ENCODE measurements around the gene SVOPL.

SVOPL gene

DNA sequence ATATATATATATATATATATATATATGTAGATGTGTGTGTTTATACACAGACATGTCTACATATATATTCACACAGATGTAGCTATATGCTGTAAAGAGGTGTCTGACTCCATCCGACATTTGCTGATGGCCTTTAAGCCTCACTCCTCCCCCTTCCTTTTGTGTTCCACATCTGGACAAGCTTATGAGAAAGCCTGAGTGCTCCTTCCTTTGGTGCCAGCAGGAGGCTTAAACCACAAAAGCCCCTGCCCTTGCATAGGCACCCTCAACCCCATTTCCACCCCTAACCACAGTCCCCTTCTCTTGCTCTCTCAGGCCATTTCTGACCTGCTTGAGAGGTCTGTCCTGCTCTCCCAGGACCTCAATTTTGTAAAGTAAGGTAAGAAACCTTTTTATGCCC, 98.7 kb downstream of the SVOPL start:
- DNase-seq: no peak

DNA sequence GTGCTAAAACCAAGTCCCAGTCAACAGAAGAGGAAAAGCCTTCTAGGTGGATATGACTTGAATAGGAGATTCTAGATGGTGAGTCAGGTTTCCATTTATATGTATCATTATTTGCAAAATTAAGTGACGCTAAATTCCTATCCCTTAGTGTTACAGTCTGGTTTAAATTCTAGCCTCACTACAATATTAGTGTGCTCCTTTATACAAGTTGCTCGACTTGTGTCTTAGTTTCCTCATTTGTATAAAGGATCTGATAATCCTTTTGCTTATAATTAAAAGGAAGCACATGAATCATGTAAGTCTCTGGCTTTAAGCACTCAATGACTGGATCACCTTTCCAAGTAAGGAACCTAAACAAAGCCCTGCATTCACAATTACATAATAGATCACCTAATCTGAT, 105.7 kb downstream of the SVOPL start:
- no peak for DNase-seq

DNA sequence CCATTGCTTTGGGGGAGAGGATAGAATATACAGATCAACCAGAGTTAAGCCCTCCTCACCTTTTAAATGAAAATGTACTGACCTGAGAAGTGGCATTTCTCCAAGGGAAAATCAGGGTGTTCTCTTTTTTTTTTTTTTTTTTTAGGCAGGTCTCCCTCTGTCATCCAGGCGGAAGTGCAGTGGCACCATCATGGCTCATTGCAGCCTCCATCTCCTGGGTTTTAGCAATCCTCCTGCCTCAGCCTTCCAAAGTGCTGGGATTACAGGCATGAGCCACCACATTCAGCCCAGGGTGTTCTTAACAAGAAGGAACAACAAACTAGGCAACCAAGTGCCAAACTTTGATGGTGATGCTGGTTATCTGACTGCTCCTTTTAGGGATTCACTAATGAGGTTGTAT, 111.0 kb downstream of the SVOPL start:
- no peak for DNase-seq

DNA sequence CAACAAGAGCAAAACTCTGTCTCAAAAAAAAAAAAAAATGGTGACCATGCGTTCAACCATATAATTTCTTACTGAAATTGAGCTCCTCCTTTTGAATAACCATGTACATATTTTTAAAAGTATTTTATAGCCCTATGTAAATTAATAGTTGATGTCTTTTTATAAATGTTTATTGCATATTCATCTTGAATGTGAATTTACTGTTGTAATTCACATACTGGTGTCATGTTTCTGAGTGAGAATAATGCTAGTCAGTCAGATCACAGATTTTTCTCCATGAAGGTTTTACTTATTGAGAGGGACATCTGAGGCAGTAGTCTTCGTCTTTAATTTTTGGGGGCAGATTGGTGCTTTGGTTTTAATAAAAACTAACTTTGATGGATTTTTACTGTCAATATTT, 112.2 kb downstream of the SVOPL start:
- no peak for DNase-seq

DNA sequence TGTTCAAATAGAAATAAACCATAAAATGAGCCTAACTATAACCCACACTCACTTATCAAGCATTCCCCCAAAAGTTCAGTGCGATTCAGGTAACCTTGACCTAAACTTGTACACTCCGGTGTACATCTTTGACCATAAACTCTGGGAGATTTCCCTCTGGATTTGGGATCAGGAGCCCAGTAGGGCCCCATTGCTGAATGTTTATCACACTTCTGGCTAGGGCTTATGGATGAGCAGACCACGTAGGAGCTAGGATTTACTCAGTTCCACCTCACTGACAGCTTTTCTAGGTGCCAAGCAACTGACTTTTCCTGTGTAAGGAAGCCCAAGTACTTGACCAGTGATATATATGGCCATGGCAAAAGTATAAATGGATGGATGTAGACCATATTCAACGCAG, 113.7 kb downstream of the SVOPL start:
- DNase-seq: no peak

DNA sequence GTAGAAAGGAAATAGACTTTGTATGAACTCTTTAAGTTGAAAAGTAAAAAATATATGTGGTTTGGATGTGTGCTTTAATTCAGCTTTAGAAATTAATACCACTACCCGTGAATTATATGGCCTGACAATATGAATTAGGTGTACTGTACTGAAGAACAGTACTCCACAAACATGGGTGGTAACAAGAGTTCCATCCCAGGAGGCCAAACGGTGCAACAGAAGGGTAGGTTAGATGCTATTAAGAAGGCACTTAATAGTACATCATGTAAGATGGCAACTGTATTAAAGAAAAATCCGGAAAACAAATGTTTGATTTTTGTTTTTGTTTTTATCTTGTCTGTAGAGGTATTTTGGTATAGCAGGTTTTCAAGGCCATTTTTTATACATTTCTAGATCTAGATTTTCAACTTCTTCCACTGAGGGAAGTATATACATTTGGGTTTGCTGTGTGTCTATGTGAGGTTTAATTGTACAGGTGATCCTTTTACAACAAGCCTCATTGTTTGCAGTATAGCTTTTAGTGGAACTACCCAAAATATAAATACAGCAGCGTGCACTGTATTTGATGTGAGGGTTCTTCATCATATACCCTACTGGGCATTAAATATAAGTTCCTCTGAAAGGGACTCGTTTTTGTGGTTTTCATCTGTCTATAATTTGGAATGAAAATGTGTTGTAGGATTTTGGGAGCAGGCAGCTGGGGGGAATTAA, 115.7 kb downstream of the SVOPL start:
- DNase-seq: no peak

DNA sequence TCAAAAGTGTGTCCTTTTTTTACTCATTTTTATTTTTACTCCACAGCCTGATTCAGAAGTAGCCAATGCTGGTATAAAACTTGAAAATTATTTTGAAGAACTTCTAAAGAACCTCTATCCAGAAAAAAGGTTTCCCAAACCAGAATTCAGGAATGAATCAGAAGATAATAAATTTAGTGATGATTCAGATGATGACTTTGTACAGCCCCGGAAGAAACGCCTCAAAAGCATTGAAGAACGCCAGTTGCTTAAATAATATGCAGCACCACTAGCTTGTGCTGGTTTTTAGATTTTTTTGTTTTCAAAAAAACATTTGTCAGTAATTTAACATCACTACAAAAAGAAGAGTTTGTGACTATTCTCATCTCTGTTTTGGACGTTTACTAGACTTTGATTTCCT, 116.5 kb downstream of the SVOPL start:
- no peak for DNase-seq

DNA sequence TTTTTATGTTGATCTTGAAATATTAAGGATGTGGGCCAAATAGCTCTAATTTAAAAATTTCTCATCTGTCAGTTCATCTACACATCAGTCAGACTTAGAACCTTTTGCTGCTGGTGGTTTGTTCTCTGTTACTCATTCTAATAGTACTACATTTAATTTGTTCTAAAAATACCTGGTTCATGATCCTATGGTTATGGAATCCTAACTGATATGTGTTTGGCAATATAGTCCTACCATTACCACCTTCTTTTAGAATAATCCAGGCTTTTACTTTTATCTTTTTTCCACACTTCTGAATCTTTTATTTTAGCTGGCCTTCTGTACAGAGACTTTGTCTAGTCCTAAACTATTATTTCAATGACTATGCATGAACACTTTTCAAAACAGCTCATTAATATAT, 116.9 kb downstream of the SVOPL start:
- DNase-seq: no peak

DNA sequence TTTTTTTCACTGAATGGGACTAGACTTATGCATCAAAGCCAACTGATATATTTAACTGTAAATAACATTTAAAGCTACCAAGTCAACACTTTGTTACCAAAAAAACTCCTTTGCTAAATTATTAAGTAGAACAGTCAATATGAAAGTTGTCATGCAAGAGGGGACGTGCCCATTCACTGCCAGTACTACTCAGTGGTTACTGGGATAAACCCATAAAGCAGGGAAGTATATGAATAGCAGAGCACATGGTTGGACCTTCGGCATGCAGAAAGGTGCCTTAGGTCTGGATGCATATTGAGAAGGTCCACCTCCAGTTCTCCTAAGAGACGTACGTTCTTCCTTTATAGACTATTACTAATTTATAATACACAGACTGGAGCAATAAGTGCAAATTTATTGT, 120.1 kb downstream of the SVOPL start:
- DNase-seq: no peak

DNA sequence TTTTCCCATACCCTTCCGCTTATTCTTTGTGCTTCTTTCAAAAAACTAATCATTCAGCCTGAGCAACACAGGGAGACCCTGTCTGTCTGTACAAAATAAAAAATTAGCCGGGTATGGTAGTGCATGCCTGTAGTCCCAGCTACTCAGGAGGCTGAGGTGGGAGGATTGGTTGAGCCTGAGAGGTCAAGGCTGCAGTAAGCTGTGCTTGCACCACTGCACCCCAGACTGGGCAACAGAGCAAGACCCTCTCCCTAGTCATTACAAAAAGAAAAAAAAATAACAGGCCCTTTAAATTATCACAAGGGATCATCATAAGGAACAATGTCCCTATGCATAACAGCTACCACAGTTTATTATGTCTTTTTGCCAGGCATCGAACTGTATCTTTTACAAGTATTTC, 121.5 kb downstream of the SVOPL start:
- no peak for DNase-seq

DNA sequence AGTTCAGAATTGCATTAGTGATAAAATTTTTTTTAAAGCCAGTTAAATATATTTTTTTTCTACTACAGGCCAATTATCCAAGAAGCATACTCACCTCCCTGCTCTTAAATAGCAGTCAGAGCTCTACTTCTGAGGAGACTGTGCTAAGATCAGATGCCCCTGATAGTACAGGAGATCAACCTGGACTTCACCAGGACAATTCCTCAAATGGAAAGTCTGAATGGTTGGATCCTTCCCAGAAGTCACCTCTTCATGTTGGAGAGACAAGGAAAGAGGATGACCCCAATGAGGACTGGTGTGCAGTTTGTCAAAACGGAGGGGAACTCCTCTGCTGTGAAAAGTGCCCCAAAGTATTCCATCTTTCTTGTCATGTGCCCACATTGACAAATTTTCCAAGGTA, 122.0 kb downstream of the SVOPL start:
- no peak for DNase-seq

DNA sequence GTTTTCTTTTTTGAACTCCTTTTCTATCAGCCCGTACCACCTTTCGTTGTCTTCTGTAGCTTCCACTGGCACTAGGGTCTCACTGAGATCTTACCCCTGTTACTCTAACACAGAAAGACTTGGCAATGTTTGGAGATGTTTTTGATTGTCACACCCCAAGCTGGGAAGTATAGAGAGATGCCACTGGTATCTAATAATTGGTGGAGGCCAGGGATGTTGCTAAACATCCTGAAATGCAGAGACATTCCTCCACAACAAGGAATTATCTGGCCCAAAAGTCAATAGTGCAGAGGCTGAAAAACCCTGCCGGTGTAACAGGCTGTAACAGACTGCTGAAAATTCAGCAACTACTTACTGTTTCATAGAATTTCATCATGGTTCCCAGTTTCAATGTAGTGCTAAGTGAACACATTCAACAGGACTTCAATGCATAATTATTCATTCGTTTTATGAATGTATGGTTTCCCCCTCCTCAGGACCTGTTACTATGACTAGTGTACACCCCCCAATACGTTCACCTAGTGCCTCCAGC, 125.2 kb downstream of the SVOPL start:
- no peak for DNase-seq

DNA sequence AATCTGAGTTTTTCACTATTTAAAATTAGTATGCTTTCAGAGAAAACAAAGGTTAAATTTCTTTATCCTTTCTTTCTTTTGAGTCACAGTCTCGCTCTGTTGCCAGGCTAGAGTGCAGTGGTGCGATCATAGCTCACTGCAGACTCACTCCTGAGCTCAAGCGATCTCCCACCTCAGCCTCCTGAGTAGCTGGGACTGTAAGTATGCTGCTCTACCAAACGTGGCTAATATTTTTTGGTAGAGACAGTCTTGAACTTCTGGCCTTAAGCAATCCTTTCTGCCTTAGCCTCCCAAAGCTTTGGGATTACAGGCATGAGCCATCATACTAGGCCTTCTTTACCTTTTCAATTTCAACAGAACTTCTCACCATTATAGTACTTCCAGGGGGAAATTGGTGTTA, 127.4 kb downstream of the SVOPL start:
- no peak for DNase-seq

DNA sequence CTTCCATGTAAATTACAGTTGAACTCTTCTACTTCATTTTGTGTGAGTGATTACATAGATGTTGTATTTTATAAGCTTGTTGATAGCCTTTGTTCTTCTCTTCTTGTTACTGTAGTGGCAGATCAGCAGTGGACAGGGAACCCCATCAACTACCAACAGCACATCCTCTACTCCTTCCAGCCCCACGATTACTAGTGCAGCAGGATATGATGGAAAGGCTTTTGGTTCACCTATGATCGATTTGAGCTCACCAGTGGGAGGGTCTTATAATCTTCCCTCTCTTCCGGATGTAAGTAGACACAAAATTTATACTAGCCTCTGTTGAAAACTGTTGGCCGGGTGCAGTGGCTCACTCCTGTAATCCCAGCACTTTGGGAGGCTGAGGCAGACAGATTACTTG, 130.4 kb downstream of the SVOPL start:
- no peak for DNase-seq

DNA sequence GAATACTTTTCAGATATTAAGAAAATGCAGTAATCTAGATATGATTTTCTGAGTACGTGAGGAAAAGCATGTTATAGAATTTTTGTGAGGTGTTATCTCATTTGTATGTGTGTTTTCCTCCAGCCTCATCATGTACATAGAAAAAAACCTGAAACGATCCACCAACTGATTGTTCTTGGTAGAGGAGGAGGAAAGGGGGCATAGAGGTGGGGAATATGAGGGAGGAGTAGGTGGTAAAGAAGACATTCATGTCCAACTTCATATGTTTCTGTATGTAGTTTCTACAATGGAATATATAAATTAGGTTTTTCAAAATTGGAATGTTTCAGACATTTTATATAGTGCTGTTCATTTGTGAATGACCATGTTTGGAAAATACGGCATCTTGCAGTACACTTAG, 131.7 kb downstream of the SVOPL start:
- DNase-seq: no peak

DNA sequence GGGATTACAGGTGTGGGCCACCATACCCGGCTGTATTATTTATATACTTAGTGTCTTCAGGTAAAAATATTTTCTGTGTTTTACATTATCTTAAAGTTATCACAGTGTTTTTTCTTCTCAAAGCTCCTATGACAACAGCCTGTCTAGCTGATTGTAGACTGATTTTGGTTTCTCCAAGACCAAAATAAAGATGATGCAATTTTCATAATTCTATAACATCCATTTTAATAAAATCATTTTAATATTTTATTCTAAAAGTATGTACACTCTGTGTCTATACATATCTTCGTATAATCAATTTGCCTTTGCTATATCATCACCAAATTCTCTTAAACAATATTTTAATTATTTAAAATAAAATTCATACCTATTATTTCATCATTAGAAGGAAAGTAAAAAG, 132.5 kb downstream of the SVOPL start:
- DNase-seq: no peak

DNA sequence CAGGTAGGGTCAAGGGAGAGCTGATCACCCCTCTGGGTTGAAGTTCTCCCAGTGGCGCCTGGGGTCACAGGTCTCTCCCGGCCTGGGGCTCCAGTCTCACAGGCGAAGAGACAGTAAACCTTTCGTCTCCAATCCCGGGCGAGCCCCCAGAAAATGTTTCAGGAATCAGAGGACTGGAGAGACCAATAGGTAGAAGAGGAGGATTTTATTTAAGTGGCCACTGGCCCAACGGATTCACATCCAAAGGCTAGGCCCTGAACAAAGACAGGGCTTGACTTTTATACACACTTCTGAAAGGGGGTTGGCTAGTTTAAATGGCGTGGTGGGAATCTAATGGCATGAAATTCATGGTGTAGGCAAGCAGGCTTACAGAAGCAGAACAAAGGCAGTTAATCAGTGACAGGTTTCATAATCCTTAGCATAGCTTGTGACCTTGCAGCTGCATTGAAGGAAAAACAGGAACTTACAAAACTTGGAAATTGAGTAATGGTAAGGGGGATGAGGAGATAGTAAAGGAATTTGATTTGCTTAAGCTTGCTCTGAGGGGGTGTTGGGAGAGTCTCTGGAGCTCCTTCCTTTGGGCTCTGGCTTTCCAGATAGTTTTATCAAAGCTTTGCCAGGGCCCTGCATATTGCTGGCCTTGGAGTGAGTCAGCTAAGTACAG, 135.6 kb downstream of the SVOPL start:
- no peak for DNase-seq

DNA sequence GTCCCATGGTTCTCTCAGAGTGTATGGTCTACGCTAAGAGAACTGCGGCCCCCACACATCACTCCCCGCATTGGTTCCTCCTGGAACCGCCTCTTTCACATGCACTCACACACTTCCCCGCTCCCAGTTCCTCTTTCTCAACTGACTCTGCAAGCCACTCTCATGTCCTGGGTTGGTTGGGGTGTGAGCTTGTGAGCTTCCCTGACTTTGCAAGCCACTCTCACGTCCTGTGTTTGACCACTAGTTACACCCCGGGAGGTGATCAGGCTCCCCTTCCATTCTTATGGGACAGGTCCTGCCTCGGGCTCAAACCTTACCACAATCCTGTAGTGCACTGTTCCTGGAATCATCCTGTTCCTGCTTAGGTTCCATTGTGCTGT, 136.1 kb downstream of the SVOPL start:
- DNase-seq: no peak

DNA sequence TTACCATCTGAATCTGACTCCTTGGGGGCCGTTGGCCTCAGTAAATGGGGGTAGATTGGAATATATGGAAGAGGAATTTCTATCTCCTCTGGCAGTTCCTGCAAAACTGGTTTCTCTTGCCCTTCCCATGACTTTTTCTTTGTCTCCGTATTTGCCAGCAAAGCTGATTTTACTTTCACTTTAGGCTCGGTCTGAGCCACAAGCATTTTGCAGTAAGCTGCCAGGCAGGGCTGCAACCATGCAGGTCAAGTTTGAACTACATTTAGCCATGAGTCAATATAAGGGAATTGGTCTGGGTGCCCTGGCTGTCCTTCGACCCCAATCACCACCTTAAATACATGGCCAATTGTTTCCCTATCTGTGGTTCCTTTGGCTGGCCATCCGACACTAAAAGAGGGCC, 136.8 kb downstream of the SVOPL start:
- DNase-seq: no peak

DNA sequence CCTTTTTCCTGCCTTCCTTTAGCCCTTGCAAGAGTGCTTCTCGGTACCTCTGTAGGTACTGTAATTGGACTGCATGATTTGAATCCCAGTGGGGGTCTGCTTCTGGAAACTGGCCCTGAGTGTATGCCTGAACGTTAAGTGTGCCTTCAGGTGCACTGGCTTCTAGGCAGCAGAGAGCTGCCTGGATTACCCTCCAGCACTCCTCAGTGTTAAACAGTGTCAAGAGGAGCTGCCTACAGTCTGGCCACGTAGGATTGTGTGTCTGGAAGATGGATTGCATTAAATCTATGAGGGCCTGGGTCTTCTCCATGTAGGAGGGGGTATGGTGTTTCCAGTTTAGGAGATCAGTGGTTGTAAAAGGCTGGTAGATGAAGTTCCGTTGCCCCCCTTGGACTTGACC, 137.4 kb downstream of the SVOPL start:
- DNase-seq: no peak

DNA sequence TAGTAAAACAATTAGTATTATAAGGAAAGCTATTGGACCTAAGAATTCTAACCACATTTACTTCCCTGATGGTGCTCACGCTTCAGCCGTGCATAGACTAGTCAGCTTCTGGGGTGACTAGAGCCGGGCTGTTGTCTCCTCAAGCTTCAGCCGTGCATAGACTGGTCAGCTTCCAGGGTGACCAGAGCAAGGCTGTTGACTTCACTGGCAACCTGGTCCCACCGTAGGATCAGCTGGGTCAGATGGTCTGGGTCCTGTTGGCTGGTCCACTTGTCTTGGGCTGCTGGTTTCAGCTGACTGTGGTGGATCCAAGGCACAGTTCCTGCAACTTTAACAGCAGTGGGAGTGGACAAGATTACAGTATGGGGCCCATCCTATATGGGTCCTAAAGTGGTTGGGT, 141.7 kb downstream of the SVOPL start:
- DNase-seq: no peak

DNA sequence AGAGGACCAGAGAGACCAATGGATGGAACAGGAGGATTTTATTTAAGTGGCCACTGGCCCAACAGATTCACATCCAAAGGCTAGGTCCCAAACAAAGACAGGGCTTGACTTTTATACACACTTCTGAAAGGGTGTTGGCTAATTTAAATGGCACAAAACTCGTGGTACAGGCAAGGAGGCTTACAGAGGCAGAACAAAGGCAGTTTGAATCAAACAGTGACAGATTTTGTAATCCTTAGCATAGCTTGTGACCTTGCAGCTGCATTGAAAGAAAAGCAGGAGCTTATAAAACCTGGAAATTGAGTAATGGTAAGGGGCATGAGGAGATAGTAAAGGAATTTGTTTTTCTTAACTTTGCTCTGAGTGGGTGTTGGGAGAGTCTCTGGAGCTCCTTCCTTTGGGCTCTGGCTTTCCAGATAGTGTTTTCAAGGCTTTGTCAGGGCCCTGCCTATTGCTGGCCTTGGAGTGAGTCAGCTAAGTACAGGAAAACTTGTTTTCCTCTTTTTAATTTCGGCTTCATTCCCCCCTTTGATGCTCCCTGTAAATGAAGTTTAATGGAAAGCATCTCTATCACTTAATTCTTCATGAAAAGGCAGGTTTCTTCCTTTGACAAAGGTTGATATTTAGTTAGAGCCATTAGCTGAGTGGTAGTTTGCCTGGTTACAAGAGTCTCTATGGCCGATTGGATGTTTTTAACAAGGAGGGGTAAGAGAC, 144.2 kb downstream of the SVOPL start:
- no peak for DNase-seq

DNA sequence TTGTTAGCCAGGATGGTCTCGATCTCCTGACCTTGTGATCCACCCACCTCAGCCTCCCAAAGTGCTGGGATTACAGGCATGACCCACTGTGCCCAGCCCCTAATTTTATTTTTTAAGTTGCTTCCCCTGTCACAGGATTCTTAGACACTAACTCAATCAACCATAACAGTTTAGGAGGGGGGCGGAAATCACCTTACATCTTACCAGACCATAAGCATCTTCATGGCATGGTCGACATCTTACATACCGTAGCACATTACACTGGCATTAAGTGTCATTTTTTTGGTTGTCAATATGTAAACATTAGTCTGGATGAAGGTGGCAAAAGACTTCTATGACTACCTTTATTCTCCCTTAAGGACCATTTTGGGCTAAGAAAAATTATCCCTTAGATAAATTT, 145.5 kb downstream of the SVOPL start:
- no peak for DNase-seq

DNA sequence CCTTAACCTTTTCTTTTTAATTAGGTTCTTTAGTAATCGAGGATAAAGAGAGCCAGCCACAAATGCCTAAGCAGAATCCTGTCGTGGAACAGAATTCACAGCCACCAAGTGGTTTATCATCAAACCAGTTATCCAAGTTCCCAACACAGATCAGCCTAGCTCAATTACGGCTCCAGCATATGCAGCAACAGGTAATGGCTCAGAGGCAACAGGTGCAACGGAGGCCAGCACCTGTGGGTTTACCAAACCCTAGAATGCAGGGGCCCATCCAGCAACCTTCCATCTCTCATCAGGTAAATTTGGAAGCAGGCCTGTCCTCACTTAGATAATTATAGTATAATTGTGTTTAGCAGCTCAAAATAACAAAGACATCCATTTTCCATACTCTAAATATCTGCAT, 146.5 kb downstream of the SVOPL start:
- no peak for DNase-seq
